GM18867 (cell line): ENCODE data around the gene DTX1.

Source experiments
- ATAC-seq: cut with Tn5 transposase; IDR thresholded peaks from one replicate; pipeline ENCODE4 v1.9.1; 2021; ENCODE audit warnings: mild to moderate bottlenecking, moderate library complexity; ENCODE audit not compliant: unreplicated experiment

The DTX1 gene

GRCh38 chr12:113070117-113070906 is 13.8 kb downstream of the DTX1 start:
- no peak for ATAC-seq

GRCh38 chr12:113071135-113072112 is 14.9 kb downstream of the DTX1 start:
- no peak for ATAC-seq

GRCh38 chr12:113072136-113072535 is 15.6 kb downstream of the DTX1 start:
- ATAC-seq, result no peak

GRCh38 chr12:113073586-113073985 is 17.1 kb downstream of the DTX1 start:
- no peak for ATAC-seq

- ATAC-seq, result peak; percentile 91
Observed at GRCh38 chr12:113075137-113075683, 18.7 kb downstream of the DTX1 start.

- ATAC-seq, result no peak
Observed at GRCh38 chr12:113077057-113077858, 20.7 kb downstream of the DTX1 start.

- ATAC-seq, result no peak
Observed at GRCh38 chr12:113077859-113078255, 21.3 kb downstream of the DTX1 start.

- no peak for ATAC-seq
Observed at GRCh38 chr12:113081873-113082272, 25.3 kb downstream of the DTX1 start.

- peak; percentile 82 for ATAC-seq
Observed at GRCh38 chr12:113082486-113083148, 26.1 kb downstream of the DTX1 start.

- ATAC-seq, result no peak
Observed at GRCh38 chr12:113083863-113084435, 27.4 kb downstream of the DTX1 start.

- no peak for ATAC-seq
Observed at GRCh38 chr12:113086249-113087164, 30.0 kb downstream of the DTX1 start.

- ATAC-seq, result no peak
Observed at GRCh38 chr12:113087193-113087592, 30.7 kb downstream of the DTX1 start.

GRCh38 chr12:113088037-113088436 is 31.5 kb downstream of the DTX1 start:
- ATAC-seq, result no peak

- ATAC-seq, result no peak
Observed at GRCh38 chr12:113088971-113089756, 32.6 kb downstream of the DTX1 start.

- no peak for ATAC-seq
Observed at GRCh38 chr12:113089839-113090238, 33.3 kb downstream of the DTX1 start.

GRCh38 chr12:113090740-113091139 is 34.2 kb downstream of the DTX1 start:
- ATAC-seq, result no peak

- no peak for ATAC-seq
Observed at GRCh38 chr12:113091506-113091905, 35.0 kb downstream of the DTX1 start.
